Mammary epithelial cell (primary cell): ENCODE results near the gene GPR42.

ENCODE experiments used
- EZH2 ChIP-seq: IDR thresholded peaks from 2 replicates; pipeline ENCODE4 v1.6.1; 2012; ENCODE audit warnings: low read length, inconsistent platforms, borderline replicate concordance
- TF ChIP-seq, protein P1 (sequence below), 2 donors: IDR thresholded peaks in 1 of 2; conservative IDR thresholded peaks in 1 of 2; 2 replicates each; pipeline ENCODE4 v1.5.1; 2011 to 2012; ENCODE audit warnings: inconsistent platforms in 2 of 2, low read length in 2 of 2, mild to moderate bottlenecking in 2 of 2, control low read depth in 1 of 2, low read depth in 1 of 2; ENCODE audit not compliant: insufficient read depth in 1 of 2; ENCODE audit errors: extremely low read depth in 1 of 2

- TF ChIP-seq, protein P1, sequence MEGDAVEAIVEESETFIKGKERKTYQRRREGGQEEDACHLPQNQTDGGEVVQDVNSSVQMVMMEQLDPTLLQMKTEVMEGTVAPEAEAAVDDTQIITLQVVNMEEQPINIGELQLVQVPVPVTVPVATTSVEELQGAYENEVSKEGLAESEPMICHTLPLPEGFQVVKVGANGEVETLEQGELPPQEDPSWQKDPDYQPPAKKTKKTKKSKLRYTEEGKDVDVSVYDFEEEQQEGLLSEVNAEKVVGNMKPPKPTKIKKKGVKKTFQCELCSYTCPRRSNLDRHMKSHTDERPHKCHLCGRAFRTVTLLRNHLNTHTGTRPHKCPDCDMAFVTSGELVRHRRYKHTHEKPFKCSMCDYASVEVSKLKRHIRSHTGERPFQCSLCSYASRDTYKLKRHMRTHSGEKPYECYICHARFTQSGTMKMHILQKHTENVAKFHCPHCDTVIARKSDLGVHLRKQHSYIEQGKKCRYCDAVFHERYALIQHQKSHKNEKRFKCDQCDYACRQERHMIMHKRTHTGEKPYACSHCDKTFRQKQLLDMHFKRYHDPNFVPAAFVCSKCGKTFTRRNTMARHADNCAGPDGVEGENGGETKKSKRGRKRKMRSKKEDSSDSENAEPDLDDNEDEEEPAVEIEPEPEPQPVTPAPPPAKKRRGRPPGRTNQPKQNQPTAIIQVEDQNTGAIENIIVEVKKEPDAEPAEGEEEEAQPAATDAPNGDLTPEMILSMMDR (conservative IDR thresholded peaks at IDR 0.05 in 1 of 2, IDR thresholded peaks at IDR 0.05 in 1 of 2; ENCODE audit: extremely low read depth in 1 of 2, insufficient read depth in 1 of 2, low read depth in 1 of 2, low read length in 2 of 2), result no peak
- TF ChIP-seq EZH2, result no peak
Measured at GRCh38 chr19:35347171-35347929, 23.5 kb upstream of the GPR42 start, which contains the start of gene FFAR1.
